Left kidney (tissue), 2 donors: ENCODE measurements around the gene NIT1. TPM values are rescaled to one million over a fixed set of nuclear protein-coding genes. Genes with fewer than 3 reads are reported as not detected.

Source experiments
- DNase-seq: peaks from one replicate; pipeline ENCODE4 v3.0.0-alpha.2; 2013
- polyA plus RNA-seq: library from polyadenylated mRNA; unstranded; fragments of 120-200 nt; gene quantifications from one replicate; pipeline ENCODE4 v1.2.1, GENCODE V29; 2013; ENCODE audit not compliant: insufficient read length

The NIT1 gene
- polyA plus RNA-seq, 1 donor: 50.5 TPM

DNA sequence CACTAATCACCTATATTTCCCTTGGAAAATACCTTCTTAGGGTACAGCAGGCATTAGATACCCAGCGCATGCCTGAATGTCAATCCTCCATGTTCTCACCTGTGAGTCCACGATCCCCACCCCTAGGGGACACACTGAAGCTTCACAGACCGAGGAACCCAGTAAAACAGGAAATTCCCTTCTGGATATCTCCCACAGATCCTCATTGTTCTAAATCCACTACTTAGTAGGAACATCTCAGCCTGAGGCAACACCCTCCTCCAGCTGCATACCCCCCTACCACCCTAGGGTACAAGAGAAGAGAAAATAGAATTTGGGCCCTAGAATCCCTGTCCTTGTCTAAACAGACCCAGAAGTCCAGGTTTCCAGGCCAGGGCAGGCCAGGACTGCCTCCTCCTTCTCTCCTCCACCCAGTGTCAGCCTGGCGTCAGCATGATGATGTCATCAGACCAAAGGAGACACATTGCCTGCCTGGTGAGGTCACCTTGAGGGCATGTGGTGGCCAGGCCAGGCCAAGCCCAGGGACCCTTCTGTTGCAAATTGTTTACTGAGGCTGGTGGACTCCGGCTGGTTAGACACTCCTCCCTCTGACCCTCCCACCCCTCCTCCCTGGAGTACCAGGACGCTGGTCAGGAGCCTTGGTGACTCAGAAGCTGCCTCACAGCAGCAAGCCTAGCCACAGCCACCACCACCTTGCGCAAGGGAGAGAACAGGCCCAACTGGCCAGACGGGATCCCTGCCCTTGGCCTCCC, 34.7 kb upstream of the NIT1 start:
- DNase-seq: no peak

DNA sequence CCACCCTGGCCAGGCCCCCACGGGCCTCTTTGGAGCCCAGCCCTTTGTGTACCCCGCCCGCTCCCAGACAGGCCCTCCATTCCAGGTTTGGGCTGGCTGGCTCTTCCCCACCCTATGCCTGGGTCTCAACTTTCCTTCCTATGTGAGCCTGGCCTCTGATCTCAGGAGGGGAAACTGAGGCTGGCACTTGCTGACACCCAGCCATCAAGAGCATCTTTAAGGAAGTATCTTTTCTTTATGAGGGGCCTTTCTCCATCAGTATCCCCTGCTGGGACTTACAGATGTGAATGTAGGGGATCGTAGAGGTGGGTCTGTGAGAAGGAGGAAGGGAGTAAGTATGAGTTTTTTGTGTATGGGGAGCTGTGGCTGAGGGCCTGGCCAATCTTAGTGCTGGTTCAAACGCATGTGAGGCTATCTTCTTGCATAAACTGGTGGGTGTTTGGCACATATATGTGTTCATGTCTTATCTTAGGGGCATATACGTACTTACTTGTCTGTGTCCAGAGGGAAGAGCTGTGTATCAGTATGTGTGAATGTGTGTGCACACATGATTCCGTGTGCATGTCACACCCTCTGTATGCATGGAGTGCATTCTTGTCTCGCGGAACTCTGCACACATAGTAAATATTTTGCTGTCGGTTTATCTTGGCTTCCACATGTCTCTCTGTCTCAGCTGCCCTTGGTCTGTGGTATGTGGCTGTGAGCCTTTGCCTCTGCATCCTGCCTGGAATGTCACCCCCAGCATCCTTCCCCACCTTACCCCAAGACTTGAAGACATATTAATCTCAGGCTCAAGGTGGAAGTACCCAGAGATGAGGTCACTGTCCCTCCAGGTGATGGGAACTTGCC, 33.9 kb upstream of the NIT1 start:
- DNase-seq: no peak

DNA sequence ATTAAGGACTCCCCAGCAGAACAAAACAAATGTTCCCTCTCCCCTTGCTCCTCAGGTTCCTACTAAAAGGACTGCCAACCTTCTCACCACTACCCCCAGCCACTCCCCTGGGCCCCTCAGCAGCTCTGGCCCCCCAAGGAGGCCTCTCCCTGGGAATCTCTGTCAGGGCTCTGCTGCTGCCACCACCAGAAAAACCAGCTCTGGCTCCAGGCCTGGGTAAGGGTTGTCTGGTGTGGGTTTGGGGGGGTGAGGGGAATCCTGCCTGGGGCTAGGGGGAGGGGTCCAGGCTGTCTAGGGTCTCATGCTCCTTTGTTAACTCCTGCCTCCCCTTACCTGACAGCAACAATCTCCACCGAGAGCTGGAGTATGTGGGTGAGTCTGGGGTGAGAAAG, 33.3 kb upstream of the NIT1 start:
- DNase-seq: no peak

DNA sequence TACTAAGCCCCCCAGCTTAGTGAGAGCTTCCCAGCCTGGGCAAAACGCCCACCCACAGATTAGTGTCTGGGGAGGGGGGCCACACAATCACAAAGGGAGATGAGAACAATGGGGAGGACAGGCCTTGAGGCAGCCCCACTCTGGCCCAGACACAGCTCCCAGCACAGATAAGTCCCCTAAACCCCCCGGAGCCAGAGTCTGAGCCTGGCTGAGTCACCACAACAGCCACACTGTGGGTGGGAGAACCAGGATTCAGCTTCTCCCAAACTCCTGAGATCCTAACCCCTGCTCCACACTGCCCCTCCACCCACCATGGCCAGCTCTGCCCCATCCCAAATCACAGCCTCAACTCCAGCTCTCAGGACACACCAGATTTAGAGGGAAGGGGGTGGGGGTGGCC, 32.7 kb upstream of the NIT1 start:
- DNase-seq: no peak

DNA sequence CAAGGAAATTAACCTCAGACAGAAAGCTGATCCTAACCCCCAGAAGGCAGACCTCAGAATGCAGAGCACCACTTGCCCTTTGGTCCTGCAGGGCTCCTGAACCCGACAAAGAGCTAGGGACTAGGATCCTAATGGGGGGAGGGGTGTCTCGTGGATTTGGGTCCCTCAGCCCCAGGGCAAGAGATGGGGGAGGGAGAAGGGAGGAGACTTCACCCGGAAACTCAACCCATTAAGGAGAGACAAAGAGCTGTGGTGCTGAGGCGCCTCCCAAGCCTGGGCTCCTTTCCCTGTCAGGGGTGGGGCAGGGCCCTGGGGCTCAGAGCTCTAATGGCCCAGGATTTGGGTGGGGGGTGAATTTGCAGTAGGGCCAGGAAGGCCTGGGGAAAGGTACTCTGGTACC, 31.4 kb upstream of the NIT1 start:
- DNase-seq: no peak

DNA sequence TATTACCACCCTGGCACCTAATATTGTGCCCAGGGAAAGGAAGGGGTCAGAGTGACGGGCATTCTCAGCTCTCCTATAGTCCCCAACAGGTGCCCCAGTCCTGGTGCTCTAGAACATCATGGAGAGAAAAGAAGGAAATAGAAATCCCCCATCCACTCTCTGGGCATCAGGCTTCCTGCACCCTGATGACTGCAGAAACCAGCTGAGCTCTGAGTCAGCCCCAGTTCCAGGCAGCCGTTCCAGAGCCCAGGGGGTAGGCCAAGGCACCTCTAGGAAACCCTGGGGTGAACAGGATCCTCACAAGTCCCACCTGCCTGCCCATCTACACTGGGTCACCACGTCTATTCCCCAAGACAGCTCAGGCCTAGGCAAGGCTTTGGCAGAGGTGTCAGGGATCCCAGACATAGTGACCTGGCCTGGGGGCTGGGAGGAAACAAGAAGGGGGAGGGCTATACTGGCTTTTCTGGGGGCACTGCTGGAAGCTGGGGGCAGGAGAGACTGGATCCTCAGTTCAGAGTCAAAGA, 29.3 kb upstream of the NIT1 start:
- no peak for DNase-seq

GRCh38 chr1:161089251-161089924, 28.5 kb upstream of the NIT1 start, which contains the start of gene NECTIN4:
Gene NECTIN4, minus strand, starts transcription at chr1:161089558. Its CDS starts 262 bp downstream, at chr1:161089296.
- DNase-seq: no peak

DNA sequence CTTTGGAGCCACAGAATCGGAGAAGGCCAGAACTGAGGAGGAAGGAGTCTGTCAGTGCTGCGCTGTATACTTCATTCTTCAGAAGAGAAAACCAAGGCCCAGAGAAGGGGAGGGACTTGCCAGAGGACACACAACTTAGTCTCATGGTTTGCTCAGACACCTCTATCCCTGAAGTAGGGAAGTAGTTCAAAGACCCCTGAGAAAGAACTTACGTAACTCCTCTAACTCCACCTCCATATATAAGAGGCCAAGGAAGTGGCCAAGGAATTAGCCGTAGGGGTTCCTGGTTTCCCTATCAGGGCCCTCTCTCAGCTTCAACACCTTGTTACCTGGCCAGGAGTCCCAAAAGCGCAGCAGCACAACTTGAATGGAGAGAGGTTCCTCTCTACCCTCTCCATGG, 28.0 kb upstream of the NIT1 start:
- no peak for DNase-seq

GRCh38 chr1:161090617-161091016, 27.3 kb upstream of the NIT1 start:
- no peak for DNase-seq

- DNase-seq: no peak
Observed at GRCh38 chr1:161091093-161091492, 26.8 kb upstream of the NIT1 start.

DNA sequence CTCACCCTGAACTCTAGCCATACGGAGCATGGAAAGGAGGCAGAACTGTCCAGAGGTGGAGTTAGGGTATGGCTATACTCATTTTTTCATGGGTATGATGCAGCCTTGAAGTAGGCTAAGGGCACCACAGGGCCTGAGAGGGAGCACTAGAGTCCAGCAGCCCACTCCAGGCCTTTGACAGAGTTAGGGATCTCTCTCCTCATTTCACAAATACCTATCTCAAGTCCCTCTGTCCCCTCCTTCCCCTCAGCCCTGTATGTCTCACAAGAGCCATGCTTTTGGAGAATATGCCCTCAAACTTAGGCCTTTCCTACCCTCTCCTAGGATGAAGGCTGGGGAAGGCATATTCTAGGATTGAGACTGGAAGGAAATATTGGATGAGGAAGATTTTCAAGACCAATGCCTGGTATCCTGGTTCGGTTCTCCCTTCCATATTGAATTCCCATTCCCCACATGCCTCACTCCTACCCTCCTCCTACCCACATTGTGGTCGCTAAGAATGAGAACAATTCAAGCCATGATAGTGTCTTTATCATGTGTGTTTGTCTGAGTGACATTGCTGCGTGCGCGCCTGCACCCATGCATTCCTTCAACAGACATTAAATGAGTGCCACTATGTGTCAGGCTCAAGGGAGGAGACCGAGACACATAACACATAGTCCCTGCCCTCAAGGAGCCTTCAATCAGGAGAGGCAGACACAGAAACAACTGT, 26.0 kb upstream of the NIT1 start:
- DNase-seq: no peak

DNA sequence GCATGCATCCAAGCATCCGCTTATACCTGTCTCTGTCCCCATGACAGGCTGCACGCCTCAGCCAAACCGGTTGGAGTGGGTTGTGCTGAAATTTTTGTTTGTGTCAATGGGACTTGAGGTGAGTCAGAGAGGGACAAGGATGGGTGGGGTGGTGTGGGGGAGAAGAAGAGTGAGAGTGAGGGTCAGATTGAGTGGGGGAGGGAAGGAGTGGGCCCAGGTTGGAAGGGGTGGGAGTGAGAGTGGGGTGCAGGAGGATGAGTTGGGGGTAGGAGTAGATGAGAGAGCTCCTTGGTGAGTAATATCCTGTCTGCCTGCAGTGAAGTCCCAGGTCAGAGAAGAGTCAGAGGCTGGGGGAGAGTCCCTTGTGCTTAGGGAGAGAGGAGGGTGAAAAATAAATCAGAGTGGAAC, 25.3 kb upstream of the NIT1 start:
- no peak for DNase-seq

DNA sequence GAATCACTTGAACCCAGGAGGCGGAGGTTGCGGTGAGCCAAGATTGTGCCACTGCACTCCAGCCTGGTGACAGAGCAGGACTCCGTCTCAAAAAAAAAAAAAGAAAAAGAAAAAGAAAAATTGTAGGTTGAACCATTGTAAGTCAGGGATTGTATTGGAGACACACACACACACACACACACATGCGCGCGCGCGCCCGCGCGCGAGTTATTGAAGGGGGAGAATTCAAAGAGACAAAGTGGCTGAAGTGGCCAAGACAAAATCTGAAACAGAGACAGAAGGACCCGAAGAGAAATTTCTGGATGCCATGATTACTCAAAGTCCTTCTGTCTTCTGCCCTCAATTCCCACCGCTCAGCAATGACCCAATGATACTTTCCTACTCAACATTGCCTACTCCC, 23.4 kb upstream of the NIT1 start:
- DNase-seq: no peak

DNA sequence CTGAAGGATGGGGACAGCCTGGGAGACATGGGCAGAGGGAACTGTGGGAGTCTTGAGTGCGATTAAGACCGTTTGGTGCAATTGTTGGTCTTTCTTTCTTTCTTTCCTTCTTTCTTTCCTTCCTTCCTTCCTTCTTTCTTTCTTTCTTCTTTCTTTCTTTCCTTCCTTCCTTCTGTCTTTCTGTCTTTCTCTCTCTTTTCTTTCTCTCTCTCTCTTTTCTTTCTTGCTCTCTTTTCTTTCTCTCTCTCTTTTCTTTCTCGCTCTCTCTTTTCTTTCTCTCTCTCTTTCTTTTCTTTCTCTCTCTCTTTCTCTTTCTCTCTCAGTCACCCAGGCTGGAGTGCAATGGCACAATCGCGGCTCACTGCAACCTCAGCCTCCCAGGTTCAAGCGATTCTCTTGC, 22.7 kb upstream of the NIT1 start:
- no peak for DNase-seq

GRCh38 chr1:161096015-161096414, 21.9 kb upstream of the NIT1 start:
- no peak for DNase-seq

DNA sequence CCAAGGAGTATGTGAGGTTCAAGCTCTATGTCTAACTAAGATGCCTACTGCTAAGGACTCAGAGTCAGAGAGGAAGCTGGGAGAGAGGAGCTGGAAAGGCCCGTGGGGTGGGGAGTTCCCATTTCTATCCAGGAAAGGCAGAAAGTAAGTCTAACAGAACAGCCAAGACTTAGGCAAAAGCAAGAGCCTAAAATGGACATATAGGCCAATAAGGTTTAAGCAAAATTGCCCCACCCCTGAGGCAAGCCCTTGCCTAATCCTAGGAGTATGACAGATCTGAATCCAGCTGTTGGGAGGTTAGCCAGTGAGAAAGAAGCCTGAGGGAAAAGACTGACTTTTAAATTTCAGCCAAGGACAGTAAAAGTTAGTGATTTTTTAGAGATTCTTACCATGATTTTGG, 21.4 kb upstream of the NIT1 start:
- no peak for DNase-seq

GRCh38 chr1:161098210-161099068, 19.5 kb upstream of the NIT1 start, which contains the start of gene KLHDC9:
Gene KLHDC9, plus strand, starts transcription at chr1:161098361. Its CDS starts 175 bp downstream, at chr1:161098536.
- peak; percentile 85 for DNase-seq

DNA sequence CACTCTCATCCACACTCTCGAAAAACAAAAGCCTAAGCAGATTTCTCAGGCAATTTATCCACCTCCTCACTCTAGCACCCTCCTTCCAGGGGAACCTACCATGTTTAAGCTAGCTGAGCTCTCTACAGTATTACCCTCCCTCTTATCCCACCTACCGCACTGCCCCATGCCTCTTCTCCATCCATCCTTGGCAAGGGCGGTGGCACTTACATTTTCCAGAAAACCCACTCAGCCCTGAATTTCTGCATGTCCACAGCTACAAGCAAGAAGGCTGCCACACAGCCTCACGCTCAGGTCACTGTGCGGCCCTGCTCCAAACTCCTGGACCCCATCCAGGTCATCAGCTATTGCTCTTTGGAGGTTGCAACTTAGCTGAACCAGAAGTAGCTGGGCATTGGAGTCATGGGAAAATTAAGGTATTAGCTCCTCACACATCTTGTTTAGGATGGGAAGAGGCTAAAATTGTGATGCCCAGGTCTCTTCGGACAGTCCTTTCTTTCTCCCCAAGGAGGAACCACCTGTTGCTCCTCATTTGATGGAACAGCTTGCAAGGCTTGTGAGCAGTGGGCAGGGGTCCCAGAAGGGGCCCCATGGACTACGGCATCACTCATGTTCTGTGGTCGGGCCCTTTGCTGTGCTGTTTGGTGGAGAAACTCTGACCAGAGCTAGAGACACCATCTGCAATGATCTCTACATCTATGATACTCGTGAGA, 18.7 kb upstream of the NIT1 start:
- no peak for DNase-seq

DNA sequence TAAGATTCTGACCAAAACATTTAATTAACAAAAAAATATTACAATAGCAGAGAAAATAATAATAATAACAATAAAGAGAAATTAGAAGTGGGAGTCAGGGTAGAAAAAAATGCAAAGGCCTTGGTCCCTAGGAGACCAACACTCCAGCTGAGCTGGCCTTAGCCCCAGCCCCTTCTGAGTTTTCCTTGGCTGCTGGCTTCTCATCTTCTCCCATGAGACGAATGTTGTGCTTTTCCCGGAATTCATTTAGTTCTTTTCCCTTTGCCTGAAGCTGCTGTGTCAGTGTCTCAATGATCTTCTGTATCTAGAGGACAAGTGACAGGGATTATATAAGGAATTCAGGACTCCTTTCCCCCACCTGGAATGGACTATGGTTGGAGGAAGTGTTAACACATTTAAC, 17.3 kb upstream of the NIT1 start:
- DNase-seq: no peak

DNA sequence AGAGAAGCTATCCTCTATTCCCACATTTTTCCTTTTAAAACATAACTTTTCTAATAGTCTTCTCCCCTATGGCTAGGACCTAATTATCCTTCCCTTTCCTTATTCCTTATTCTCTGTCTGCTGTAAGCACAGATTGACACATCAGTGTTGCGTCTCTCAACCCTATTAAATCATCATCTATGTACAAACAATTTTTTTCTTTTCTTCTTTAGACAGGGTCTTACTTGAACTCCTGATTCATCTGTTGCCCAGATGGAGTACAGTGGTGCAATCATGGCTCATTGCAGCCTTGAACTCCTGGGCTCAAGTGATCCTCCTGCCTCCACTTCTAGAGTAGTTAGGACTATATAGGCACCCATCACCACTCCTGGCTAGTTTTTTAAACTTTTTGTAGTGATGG, 11.5 kb upstream of the NIT1 start:
- no peak for DNase-seq
